Dedifferentiated amniotic fluid mesenchymal stem cell (primary cell): ENCODE measurements around the gene FBXO38.

Source experiments
- DNase-seq: peaks from one replicate; pipeline ENCODE4 v3.0.0-alpha.2; 2016; ENCODE audit errors: extremely low spot score

FBXO38 gene

GRCh38 chr5:148383564-148384379 lies at the start of gene FBXO38:
TSS of gene FBXO38 (plus strand) at chr5:148383958. CDS start at chr5:148394777, 10,819 bp downstream.
- DNase-seq = peak; percentile 98

- DNase-seq = no peak
Observed at GRCh38 chr5:148335259-148335658, 48.5 kb upstream of the FBXO38 start, which contains the start of gene SPINK9. TSS of gene SPINK9 (plus strand) at chr5:148335559. CDS start at chr5:148335614, 55 bp downstream.

- DNase-seq = no peak
Observed at GRCh38 chr5:148336704-148337435, 46.9 kb upstream of the FBXO38 start.

- DNase-seq = no peak
Observed at GRCh38 chr5:148342371-148343045, 41.2 kb upstream of the FBXO38 start.

GRCh38 chr5:148343046-148343407 lies 40.7 kb upstream of the FBXO38 start:
- no peak for DNase-seq

- DNase-seq = no peak
Observed at GRCh38 chr5:148343603-148344487, 39.9 kb upstream of the FBXO38 start.

- no peak for DNase-seq
Observed at GRCh38 chr5:148347706-148348105, 36.1 kb upstream of the FBXO38 start.

- DNase-seq = no peak
Observed at GRCh38 chr5:148352696-148353095, 31.1 kb upstream of the FBXO38 start.

- DNase-seq = no peak
Observed at GRCh38 chr5:148353634-148354033, 30.1 kb upstream of the FBXO38 start.

- DNase-seq = no peak
Observed at GRCh38 chr5:148364343-148364742, 19.4 kb upstream of the FBXO38 start.

GRCh38 chr5:148368299-148368698 lies 15.5 kb upstream of the FBXO38 start:
- DNase-seq = no peak

GRCh38 chr5:148372166-148372725 lies 11.5 kb upstream of the FBXO38 start:
- no peak for DNase-seq

GRCh38 chr5:148372893-148373292 lies 10.9 kb upstream of the FBXO38 start:
- DNase-seq = no peak

GRCh38 chr5:148374690-148375360 lies 8.9 kb upstream of the FBXO38 start:
- peak; percentile 33 for DNase-seq

- no peak for DNase-seq
Observed at GRCh38 chr5:148376198-148376597, 7.6 kb upstream of the FBXO38 start.

- no peak for DNase-seq
Observed at GRCh38 chr5:148378670-148379069, 5.1 kb upstream of the FBXO38 start.

GRCh38 chr5:148379340-148379739 lies 4.4 kb upstream of the FBXO38 start:
- DNase-seq = no peak

- no peak for DNase-seq
Observed at GRCh38 chr5:148381906-148382305, 1.9 kb upstream of the FBXO38 start.

- DNase-seq = no peak
Observed at GRCh38 chr5:148382961-148383360, 797 bp upstream of the FBXO38 start.

GRCh38 chr5:148384380-148384737 lies 601 bp downstream of the FBXO38 start:
- DNase-seq = no peak

GRCh38 chr5:148385094-148385493 lies 1.3 kb downstream of the FBXO38 start:
- no peak for DNase-seq
